SK-N-SH (cell line): ENCODE measurements around the gene IFNG. TPM values are rescaled to one million over a fixed set of nuclear protein-coding genes. Genes with fewer than 3 reads are reported as not detected.

Source experiments
- CTCF ChIA-PET: fragments of 300-600, 350-600 bp; formaldehyde crosslinking; extraction: SDS; loops from one replicate; lab custom pipeline; 2021; lab: Yijun Ruan, JAX
- POLR2A ChIA-PET: fragments of 350-600 bp; sonication (Branson Sonifier 250); formaldehyde crosslinking; extraction: SDS; loops from one replicate; lab custom pipeline; 2020; ENCODE audit warnings: antibody characterized with exemption, inconsistent platforms; lab: Yijun Ruan, JAX
- DNase-seq: peaks from one replicate; pipeline ENCODE4 v3.0.0; 2012
- H2AFZ ChIP-seq: fragments of 200-600 bp; sonication (generic); 2 replicates; pipeline ENCODE4 v1.8.1; 2016; ENCODE audit warnings: antibody characterized with exemption, mild to moderate bottlenecking, low read depth
- H3F3A ChIP-seq: fragments of 200-600 bp; sonication (generic); replicated peaks from 2 replicates; pipeline ENCODE3; 2016; ENCODE audit warnings: antibody characterized with exemption, mild to moderate bottlenecking; ENCODE audit not compliant: insufficient read depth
- H3K27ac ChIP-seq, 2 experiments: fragments of 200-500 bp in 1 of 2; fragments of 200-600 bp in 1 of 2; sonication (Bioruptor generic) in 1 of 2; sonication (generic), shearing (Covaris generic) in 1 of 2; 2 replicates each; pipeline versions ENCODE4 v1.5.1 to v1.6.1; 2014 to 2016; ENCODE audit warnings: low read depth in 2 of 2, inconsistent platforms in 1 of 2, low read length in 1 of 2, mild to moderate bottlenecking in 1 of 2, mixed read lengths in 1 of 2
- H3K27me3 ChIP-seq: fragments of 200-600 bp; sonication (generic), shearing (Covaris generic); 2 replicates; pipeline ENCODE4 v1.6.1; 2016; ENCODE audit warnings: mixed run types; ENCODE audit not compliant: insufficient read depth
- H3K36me3 ChIP-seq, 2 experiments: fragments of 200-500 bp in 1 of 2; fragments of 200-600 bp in 1 of 2; sonication (Bioruptor generic) in 1 of 2; sonication (generic) in 1 of 2; replicated peaks in 1 of 2; 2 replicates each; pipeline versions ENCODE3 to v1.5.1; 2014 to 2016; ENCODE audit warnings: low read length in 1 of 2, mild to moderate bottlenecking in 1 of 2; ENCODE audit not compliant: insufficient read depth in 2 of 2, control insufficient read depth in 1 of 2
- H3K4me1 ChIP-seq, 2 experiments: fragments of 200-500 bp in 1 of 2; fragments of 200-600 bp in 1 of 2; sonication (Bioruptor generic) in 1 of 2; sonication (generic), shearing (Covaris generic) in 1 of 2; 2 replicates each; pipeline versions ENCODE4 v1.5.1 to v1.6.1; 2014 to 2016; ENCODE audit warnings: low read depth in 1 of 2, low read length in 1 of 2, mixed run types in 1 of 2; ENCODE audit not compliant: insufficient read depth in 2 of 2, control insufficient read depth in 1 of 2
- H3K4me2 ChIP-seq: fragments of 200-600 bp; sonication (generic), shearing (Covaris generic); 2 replicates; pipeline ENCODE4 v1.6.1; 2017; ENCODE audit warnings: mixed run types
- H3K4me3 ChIP-seq, 2 experiments: fragments of 200-500 bp in 1 of 2; fragments of 200-600 bp in 1 of 2; sonication (Bioruptor generic) in 1 of 2; sonication (generic), shearing (Covaris generic) in 1 of 2; 2 replicates each; pipeline versions ENCODE4 v1.5.1 to v1.8.1; 2014 to 2016; ENCODE audit warnings: low read depth in 2 of 2, inconsistent platforms in 1 of 2, low read length in 1 of 2, mild to moderate bottlenecking in 1 of 2, mixed read lengths in 1 of 2, moderate library complexity in 1 of 2
- H3K79me2 ChIP-seq: fragments of 200-600 bp; sonication (generic); 2 replicates; pipeline ENCODE4 v1.8.1; 2017; ENCODE audit warnings: mild to moderate bottlenecking; ENCODE audit not compliant: insufficient read depth
- H3K9ac ChIP-seq: fragments of 200-600 bp; sonication (generic); 2 replicates; pipeline ENCODE4 v1.6.1; 2017; ENCODE audit warnings: mixed run types
- H3K9me2 ChIP-seq: fragments of 200-600 bp; sonication (generic); 2 replicates; pipeline ENCODE4 v1.6.1; 2017; ENCODE audit warnings: mixed run types
- H3K9me3 ChIP-seq: fragments of 200-600 bp; sonication (generic); 2 replicates; pipeline ENCODE4 v1.6.1; 2017; ENCODE audit warnings: mixed run types, mild to moderate bottlenecking, moderate library complexity
- H4K20me1 ChIP-seq: fragments of 200-600 bp; sonication (generic); 2 replicates; pipeline ENCODE4 v1.6.1; 2017; ENCODE audit warnings: mild to moderate bottlenecking, mixed run types; ENCODE audit not compliant: insufficient read depth
- CHD2 ChIP-seq: fragments of 150-350 bp; IDR thresholded peaks from 2 replicates; pipeline ENCODE4 v1.6.1; 2018; ENCODE audit warnings: low read length; ENCODE audit not compliant: partially characterized antibody
- EZH2phosphoT487 ChIP-seq: fragments of 200-600 bp; sonication (generic); IDR thresholded peaks from 2 replicates; pipeline ENCODE4 v1.6.1; 2017; ENCODE audit warnings: low read depth, mixed run types, mild to moderate bottlenecking, antibody characterized with exemption, moderate library complexity, borderline replicate concordance
- FOXJ3 ChIP-seq: sonication (generic); formaldehyde crosslinking; IDR thresholded peaks from 2 replicates; pipeline ENCODE4 v1.5.1; 2020; ENCODE audit warnings: mild to moderate bottlenecking, missing genetic modification reagents
- FOXM1 ChIP-seq: IDR thresholded peaks from 2 replicates; pipeline ENCODE4 v1.4.0; 2012; ENCODE audit warnings: low read depth, mild to moderate bottlenecking
- GABPA ChIP-seq: IDR thresholded peaks from 2 replicates; pipeline ENCODE4 v1.4.0; 2012; ENCODE audit warnings: low read depth, mild to moderate bottlenecking
- GATA2 ChIP-seq: sonication (generic); formaldehyde crosslinking; IDR thresholded peaks from 2 replicates; pipeline ENCODE4 v1.5.0; 2020; ENCODE audit warnings: mild to moderate bottlenecking, missing genetic modification reagents
- JUND ChIP-seq: IDR thresholded peaks from 2 replicates; pipeline ENCODE4 v1.4.0; 2012
- NFIC ChIP-seq: IDR thresholded peaks from 2 replicates; pipeline ENCODE4 v1.4.0; 2012; ENCODE audit warnings: borderline replicate concordance
- NRF1 ChIP-seq: IDR thresholded peaks from 2 replicates; pipeline ENCODE4 v1.6.1; 2012; ENCODE audit warnings: low read depth, mild to moderate bottlenecking, low read length
- POLR2AphosphoS5 ChIP-seq: IDR thresholded peaks from 2 replicates; pipeline ENCODE4 v1.6.1; 2012; ENCODE audit warnings: low read depth, low read length
- RCOR1 ChIP-seq: fragments of 150-350 bp; IDR thresholded peaks from 2 replicates; pipeline ENCODE4 v1.6.1; 2017; ENCODE audit warnings: antibody characterized with exemption, low read length
- RFX5 ChIP-seq: IDR thresholded peaks from 2 replicates; pipeline ENCODE4 v1.6.1; 2012; ENCODE audit warnings: mild to moderate bottlenecking, improper control_type of control experiment, low read length
- SIN3A ChIP-seq: IDR thresholded peaks from 2 replicates; pipeline ENCODE4 v1.6.1; 2012; ENCODE audit warnings: low read depth, mild to moderate bottlenecking, low read length, moderate library complexity, borderline replicate concordance
- TAF1 ChIP-seq: IDR thresholded peaks from 2 replicates; pipeline ENCODE4 v1.6.1; 2012; ENCODE audit warnings: low read depth, mild to moderate bottlenecking, low read length, moderate library complexity, borderline replicate concordance
- YY1 ChIP-seq: IDR thresholded peaks from 2 replicates; pipeline ENCODE4 v1.4.0; 2012; ENCODE audit warnings: low read depth, mild to moderate bottlenecking
- WGBS: methylation state at CpG from one replicate; pipeline ENCODE4 v1.1.6; 2017; ENCODE audit warnings: low lambda C conversion rate; 5-methylcytosine and 5-hydroxymethylcytosine counted together
- polyA plus RNA-seq, 3 experiments: library from polyadenylated mRNA; depleted of rRNA; stranded (reverse); fragments of >200 nt; gene quantifications; 2 replicates each; pipeline ENCODE4 v1.2.3, GENCODE V29; 2012
- TF ChIP-seq, protein P1 (sequence below): fragments of 200-600 bp; sonication (generic); IDR thresholded peaks from 2 replicates; pipeline ENCODE4 v1.6.1; 2017; ENCODE audit warnings: antibody characterized with exemption, mild to moderate bottlenecking, moderate library complexity
- TF ChIP-seq, protein P2 (sequence below): IDR thresholded peaks from 2 replicates; pipeline ENCODE4 v1.6.1; 2012; ENCODE audit warnings: mild to moderate bottlenecking, low read depth, low read length, moderate library complexity
- TF ChIP-seq, protein P3 (sequence below): fragments of 150-350 bp; IDR thresholded peaks from 2 replicates; pipeline ENCODE4 v1.6.1; 2016; ENCODE audit warnings: mild to moderate bottlenecking, low read depth, low read length
- TF ChIP-seq, protein P4 (sequence below): IDR thresholded peaks from 2 replicates; pipeline ENCODE4 v1.4.0; 2012; ENCODE audit warnings: low read depth, borderline replicate concordance
- TF ChIP-seq, protein P5 (sequence below): IDR thresholded peaks from 2 replicates; pipeline ENCODE4 v1.4.0; 2012; ENCODE audit warnings: low read depth, borderline replicate concordance

Gene IFNG
- polyA plus RNA-seq, 1 of the 3 experiments (the other 2 are of a cell fraction) = not detected

DNA sequence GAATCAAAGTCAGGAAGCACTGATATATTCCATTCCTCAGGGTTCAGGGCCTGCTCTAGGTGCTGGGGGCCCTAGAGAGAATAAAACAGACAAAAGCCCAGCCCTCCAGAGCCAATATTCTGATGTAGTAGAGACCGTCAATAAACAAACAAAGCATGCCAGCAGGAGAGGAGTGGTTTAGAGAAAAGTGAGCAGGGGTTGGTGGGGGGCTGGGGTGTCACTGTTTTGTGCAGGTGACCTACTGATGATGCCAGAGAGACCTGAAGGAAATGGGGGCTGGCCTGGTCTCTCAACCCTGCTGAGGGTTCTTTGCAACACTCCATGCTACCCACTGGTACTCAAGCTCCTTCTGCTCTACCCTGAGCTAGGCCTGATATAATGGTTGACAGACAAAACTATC is 39.6 kb upstream of the IFNG start:
- Histone ChIP-seq H3K9ac (no peak overlapping the region), H3K4me3 (no peak overlapping the region), H4K20me1 (no peaks in the 10 kb centered on the region), H2AFZ (no peak overlapping the region), H3K36me3 (no peaks in the 10 kb centered on the region), H3F3A (peaks cover 6% of the 10 kb centered on the region), H3K9me3 (no peaks in the 10 kb centered on the region), H3K79me2 (no peaks in the 10 kb centered on the region), H3K4me2 (no peak overlapping the region), H3K27ac (no peak overlapping the region), H3K27me3 (peaks cover 13% of the 10 kb centered on the region; the same call in 1 of the 2 replicates), H3K9me2 (no peaks in the 10 kb centered on the region), H3K4me1 (no peaks in the 10 kb centered on the region; a peak in 1 of 4 replicates)
- 78% methylated on average over 1 of the region's 1 CpG for WGBS
- ChIA-PET POLR2A (no interaction called here), CTCF (interaction anchor here (1.7 kb wide), 1 partner anchor 24 kb away, joined by 6 read pairs; no protein-coding TSS in a partner anchor)
- no peak for DNase-seq
- no peak for TF ChIP-seq EZH2phosphoT487
- TF ChIP-seq, protein P1, sequence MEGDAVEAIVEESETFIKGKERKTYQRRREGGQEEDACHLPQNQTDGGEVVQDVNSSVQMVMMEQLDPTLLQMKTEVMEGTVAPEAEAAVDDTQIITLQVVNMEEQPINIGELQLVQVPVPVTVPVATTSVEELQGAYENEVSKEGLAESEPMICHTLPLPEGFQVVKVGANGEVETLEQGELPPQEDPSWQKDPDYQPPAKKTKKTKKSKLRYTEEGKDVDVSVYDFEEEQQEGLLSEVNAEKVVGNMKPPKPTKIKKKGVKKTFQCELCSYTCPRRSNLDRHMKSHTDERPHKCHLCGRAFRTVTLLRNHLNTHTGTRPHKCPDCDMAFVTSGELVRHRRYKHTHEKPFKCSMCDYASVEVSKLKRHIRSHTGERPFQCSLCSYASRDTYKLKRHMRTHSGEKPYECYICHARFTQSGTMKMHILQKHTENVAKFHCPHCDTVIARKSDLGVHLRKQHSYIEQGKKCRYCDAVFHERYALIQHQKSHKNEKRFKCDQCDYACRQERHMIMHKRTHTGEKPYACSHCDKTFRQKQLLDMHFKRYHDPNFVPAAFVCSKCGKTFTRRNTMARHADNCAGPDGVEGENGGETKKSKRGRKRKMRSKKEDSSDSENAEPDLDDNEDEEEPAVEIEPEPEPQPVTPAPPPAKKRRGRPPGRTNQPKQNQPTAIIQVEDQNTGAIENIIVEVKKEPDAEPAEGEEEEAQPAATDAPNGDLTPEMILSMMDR = no peak
- no peak for TF ChIP-seq RCOR1
- no peak for TF ChIP-seq NFIC
- TF ChIP-seq TAF1 = no peak
- TF ChIP-seq, protein P2, sequence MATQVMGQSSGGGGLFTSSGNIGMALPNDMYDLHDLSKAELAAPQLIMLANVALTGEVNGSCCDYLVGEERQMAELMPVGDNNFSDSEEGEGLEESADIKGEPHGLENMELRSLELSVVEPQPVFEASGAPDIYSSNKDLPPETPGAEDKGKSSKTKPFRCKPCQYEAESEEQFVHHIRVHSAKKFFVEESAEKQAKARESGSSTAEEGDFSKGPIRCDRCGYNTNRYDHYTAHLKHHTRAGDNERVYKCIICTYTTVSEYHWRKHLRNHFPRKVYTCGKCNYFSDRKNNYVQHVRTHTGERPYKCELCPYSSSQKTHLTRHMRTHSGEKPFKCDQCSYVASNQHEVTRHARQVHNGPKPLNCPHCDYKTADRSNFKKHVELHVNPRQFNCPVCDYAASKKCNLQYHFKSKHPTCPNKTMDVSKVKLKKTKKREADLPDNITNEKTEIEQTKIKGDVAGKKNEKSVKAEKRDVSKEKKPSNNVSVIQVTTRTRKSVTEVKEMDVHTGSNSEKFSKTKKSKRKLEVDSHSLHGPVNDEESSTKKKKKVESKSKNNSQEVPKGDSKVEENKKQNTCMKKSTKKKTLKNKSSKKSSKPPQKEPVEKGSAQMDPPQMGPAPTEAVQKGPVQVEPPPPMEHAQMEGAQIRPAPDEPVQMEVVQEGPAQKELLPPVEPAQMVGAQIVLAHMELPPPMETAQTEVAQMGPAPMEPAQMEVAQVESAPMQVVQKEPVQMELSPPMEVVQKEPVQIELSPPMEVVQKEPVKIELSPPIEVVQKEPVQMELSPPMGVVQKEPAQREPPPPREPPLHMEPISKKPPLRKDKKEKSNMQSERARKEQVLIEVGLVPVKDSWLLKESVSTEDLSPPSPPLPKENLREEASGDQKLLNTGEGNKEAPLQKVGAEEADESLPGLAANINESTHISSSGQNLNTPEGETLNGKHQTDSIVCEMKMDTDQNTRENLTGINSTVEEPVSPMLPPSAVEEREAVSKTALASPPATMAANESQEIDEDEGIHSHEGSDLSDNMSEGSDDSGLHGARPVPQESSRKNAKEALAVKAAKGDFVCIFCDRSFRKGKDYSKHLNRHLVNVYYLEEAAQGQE = no peak
- no peak for TF ChIP-seq NRF1
- no peak for TF ChIP-seq RFX5
- TF ChIP-seq GATA2 = no peak
- no peak for TF ChIP-seq FOXM1
- no peak for TF ChIP-seq GABPA
- no peak for TF ChIP-seq CHD2
- no peak for TF ChIP-seq POLR2AphosphoS5
- TF ChIP-seq, protein P3, sequence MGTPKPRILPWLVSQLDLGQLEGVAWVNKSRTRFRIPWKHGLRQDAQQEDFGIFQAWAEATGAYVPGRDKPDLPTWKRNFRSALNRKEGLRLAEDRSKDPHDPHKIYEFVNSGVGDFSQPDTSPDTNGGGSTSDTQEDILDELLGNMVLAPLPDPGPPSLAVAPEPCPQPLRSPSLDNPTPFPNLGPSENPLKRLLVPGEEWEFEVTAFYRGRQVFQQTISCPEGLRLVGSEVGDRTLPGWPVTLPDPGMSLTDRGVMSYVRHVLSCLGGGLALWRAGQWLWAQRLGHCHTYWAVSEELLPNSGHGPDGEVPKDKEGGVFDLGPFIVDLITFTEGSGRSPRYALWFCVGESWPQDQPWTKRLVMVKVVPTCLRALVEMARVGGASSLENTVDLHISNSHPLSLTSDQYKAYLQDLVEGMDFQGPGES = no peak
- no peak for TF ChIP-seq YY1
- no peak for TF ChIP-seq JUND
- TF ChIP-seq, protein P4, sequence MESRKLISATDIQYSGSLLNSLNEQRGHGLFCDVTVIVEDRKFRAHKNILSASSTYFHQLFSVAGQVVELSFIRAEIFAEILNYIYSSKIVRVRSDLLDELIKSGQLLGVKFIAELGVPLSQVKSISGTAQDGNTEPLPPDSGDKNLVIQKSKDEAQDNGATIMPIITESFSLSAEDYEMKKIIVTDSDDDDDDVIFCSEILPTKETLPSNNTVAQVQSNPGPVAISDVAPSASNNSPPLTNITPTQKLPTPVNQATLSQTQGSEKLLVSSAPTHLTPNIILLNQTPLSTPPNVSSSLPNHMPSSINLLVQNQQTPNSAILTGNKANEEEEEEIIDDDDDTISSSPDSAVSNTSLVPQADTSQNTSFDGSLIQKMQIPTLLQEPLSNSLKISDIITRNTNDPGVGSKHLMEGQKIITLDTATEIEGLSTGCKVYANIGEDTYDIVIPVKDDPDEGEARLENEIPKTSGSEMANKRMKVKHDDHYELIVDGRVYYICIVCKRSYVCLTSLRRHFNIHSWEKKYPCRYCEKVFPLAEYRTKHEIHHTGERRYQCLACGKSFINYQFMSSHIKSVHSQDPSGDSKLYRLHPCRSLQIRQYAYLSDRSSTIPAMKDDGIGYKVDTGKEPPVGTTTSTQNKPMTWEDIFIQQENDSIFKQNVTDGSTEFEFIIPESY = no peak
- TF ChIP-seq SIN3A = no peak
- no peak for TF ChIP-seq FOXJ3 (CRISPR knock-in tag)
- TF ChIP-seq, protein P5, sequence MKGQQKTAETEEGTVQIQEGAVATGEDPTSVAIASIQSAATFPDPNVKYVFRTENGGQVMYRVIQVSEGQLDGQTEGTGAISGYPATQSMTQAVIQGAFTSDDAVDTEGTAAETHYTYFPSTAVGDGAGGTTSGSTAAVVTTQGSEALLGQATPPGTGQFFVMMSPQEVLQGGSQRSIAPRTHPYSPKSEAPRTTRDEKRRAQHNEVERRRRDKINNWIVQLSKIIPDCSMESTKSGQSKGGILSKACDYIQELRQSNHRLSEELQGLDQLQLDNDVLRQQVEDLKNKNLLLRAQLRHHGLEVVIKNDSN = no peak
- TF ChIP-seq, all 33 proteins: peak for 0
